GM13977 (cell line): ENCODE results near the gene RBM17.

ENCODE experiments used
- DNase-seq: peaks from one replicate; pipeline ENCODE4 v3.0.0; 2012; ENCODE audit warnings: low spot score
- in situ Hi-C: fragments of 300-500 bp; cut with MboI; formaldehyde crosslinking; loops from one replicate; pipeline ENCODE4 v1.12.0; 2022; ENCODE audit warnings: low sequenced_read_pairs, low pct_unique_long_range_greater_than_20kb, mixed read lengths, inconsistent platforms; ENCODE audit not compliant: unreplicated experiment
- TF ChIP-seq, protein P1 (sequence below): IDR thresholded peaks from 2 replicates; pipeline ENCODE4 v1.5.1; 2012; ENCODE audit warnings: mild to moderate bottlenecking, control low read depth; ENCODE audit not compliant: insufficient read depth; ENCODE audit errors: extremely low read depth, missing control alignments

Gene RBM17

GRCh38 chr10:6144406-6145165 lies 55.8 kb downstream of the RBM17 start:
- TF ChIP-seq, protein P1, sequence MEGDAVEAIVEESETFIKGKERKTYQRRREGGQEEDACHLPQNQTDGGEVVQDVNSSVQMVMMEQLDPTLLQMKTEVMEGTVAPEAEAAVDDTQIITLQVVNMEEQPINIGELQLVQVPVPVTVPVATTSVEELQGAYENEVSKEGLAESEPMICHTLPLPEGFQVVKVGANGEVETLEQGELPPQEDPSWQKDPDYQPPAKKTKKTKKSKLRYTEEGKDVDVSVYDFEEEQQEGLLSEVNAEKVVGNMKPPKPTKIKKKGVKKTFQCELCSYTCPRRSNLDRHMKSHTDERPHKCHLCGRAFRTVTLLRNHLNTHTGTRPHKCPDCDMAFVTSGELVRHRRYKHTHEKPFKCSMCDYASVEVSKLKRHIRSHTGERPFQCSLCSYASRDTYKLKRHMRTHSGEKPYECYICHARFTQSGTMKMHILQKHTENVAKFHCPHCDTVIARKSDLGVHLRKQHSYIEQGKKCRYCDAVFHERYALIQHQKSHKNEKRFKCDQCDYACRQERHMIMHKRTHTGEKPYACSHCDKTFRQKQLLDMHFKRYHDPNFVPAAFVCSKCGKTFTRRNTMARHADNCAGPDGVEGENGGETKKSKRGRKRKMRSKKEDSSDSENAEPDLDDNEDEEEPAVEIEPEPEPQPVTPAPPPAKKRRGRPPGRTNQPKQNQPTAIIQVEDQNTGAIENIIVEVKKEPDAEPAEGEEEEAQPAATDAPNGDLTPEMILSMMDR = peak; percentile 8
- DNase-seq = peak; percentile 95
- in situ Hi-C loops = no loop called here

GRCh38 chr10:6145166-6145987 lies 56.5 kb downstream of the RBM17 start:
- TF ChIP-seq, protein P1 = no peak
- in situ Hi-C loops = no loop called here
- DNase-seq = no peak

GRCh38 chr10:6146013-6146785 lies 57.4 kb downstream of the RBM17 start:
- TF ChIP-seq, protein P1 = no peak
- no peak for DNase-seq
- in situ Hi-C loops = no loop called here

DNA sequence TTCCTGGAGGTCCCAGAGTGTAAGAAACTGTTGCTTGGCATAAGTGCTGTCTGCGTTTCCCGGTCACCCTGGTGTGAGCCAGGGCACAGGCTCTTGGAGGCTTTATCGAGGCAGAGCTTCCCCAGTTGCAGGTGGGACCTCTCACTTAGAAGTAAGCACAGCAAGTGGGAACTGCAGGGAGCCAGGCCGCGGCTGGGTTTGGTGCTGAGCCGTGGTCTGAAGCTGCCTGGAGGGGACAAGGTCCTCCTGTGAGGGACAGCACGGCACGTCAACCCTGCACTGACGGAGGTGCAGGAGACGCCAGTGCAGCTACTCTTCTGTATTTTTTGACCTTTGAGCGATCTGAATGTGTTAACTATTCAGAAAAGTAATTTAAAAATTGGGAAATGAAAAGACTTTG lies 58.1 kb downstream of the RBM17 start:
- no peak for DNase-seq
- TF ChIP-seq, protein P1 = no peak
- in situ Hi-C loops = no loop called here

DNA sequence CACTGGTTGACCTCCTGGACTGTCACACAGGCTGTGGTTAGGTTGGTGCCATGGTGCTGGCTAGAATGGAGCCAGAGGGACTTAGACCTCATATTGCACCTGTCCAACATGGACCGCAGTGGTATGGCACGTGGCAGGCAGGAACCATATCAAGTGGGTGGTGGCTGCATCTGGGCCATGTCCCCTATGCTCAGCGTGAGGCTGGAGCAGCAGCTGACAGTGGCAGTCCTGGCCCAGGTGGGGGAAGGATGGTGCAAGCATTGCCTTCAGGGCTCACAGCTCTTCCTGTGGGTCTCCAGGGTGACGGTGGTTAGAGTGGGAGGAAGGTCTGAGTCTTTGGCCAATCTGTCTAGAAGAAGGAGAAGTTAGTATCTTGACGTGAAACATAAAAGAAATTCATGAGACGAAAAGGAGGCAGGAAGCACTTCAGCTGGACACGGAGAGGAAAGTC lies 59.4 kb downstream of the RBM17 start:
- TF ChIP-seq, protein P1 = no peak
- peak; percentile 65 for DNase-seq
- in situ Hi-C loops = no loop called here

DNA sequence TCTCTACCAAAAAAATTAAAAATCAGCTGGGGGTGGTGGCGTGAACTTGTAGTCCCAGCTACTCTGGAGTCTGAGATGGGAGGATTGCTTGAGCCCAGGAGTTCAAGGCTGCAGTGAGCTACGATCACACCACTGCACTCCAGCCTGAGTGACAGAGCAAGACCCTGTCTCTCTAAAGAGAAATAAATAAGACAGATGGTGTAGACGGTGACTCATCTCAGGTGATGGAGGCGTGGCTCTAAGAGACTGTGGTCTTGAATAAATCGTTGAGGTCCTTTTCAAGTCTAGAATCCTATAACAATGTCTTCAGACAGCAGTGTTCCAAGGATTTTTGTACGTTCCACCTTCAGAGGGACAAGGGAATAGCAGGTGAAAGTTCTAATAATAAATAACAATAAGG lies 60.1 kb downstream of the RBM17 start:
- in situ Hi-C loops = no loop called here
- TF ChIP-seq, protein P1 = no peak
- no peak for DNase-seq
